Measurements from ENCODE around the gene INSR. TPM values are rescaled to one million over a fixed set of nuclear protein-coding genes. Genes with fewer than 3 reads are reported as not detected.

The INSR gene
- total and polyA plus RNA-seq, 2 donors (not counting 3 experiments of a cell fraction or from before 2014, with no cell fraction given): 4.9 to 19.5 TPM

DNA sequence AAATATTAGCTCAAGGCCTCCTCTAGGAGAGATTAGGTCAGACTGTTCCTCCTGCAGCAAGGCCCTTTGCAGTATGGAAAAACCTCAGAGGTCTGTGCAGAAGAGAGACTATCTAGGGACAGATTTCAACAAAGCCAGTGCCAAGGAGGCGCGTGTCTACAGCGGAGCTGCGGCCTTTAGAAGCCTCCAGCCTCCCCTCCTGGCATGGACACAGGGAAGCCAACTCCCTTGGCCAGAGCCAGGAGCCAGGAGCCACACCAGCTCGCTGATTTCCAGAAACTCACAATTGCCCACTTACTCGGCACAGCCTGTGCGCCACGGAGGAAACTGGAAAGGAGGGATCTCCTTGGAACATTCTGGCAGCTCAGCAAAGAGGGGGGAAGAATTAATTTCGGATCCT is 63.4 kb downstream of the INSR start:
- H2AFZ ChIP-seq (ENCODE audit: low read depth, low read length): no peak overlapping the region
- no peaks in the 10 kb centered on the region for H3K79me2 ChIP-seq (ENCODE audit: control insufficient read depth, insufficient read depth, low read length)
- H3K9ac ChIP-seq (replicated peaks; ENCODE audit: extremely low read depth, insufficient read depth, low read length): no peak overlapping the region
- H3K9me1 ChIP-seq (replicated peaks; ENCODE audit: control insufficient read depth, extremely low read depth, insufficient read depth, low read length): no peaks in the 10 kb centered on the region
- dilution Hi-C loops (cut with MboI; ENCODE audit: extremely low pct_ligation_motif_present, low sequenced_read_pairs): no loop called here
- H4K20me1 ChIP-seq (replicated peaks; ENCODE audit: control insufficient read depth, extremely low read depth, insufficient read depth, low read length): no peaks in the 10 kb centered on the region
- no peak for FAIRE-seq
- no TSS peak for BruUV-seq (replicated peaks)
- no peak overlapping the region for H3K4me3 ChIP-seq (replicated peaks in 1 of 3; ENCODE audit: insufficient read depth in 1 of 3, low read depth in 1 of 3, low read length in 3 of 3)
- no peaks in the 10 kb centered on the region for H3K9me3 ChIP-seq (replicated peaks; ENCODE audit: control insufficient read depth, insufficient read depth, low read length)
- H3K36me3 ChIP-seq (ENCODE audit: control insufficient read depth in 2 of 2, extremely low read depth in 1 of 2, insufficient read depth in 2 of 2, low read length in 2 of 2): no peaks in the 10 kb centered on the region
- no peak for TF ChIP-seq MYC (IDR thresholded peaks at IDR 0.05; ENCODE audit: low read depth, low read length)
- no peak for TF ChIP-seq EZH2 (IDR thresholded peaks at IDR 0.05; ENCODE audit: borderline replicate concordance, low read depth, low read length, severe bottlenecking)
- TF ChIP-seq FOS (IDR thresholded peaks at IDR 0.05; ENCODE audit: borderline replicate concordance, insufficient read depth, low read length): no peak
- no peak for TF ChIP-seq POLR2A (IDR thresholded peaks at IDR 0.05; ENCODE audit: low read depth, low read length)
- no peak for TF ChIP-seq POLR2AphosphoS5 (IDR thresholded peaks at IDR 0.05; ENCODE audit: insufficient read depth, low read depth, low read length)
- TF ChIP-seq, protein P1, sequence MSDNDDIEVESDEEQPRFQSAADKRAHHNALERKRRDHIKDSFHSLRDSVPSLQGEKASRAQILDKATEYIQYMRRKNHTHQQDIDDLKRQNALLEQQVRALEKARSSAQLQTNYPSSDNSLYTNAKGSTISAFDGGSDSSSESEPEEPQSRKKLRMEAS (IDR thresholded peaks at IDR 0.05; ENCODE audit: insufficient read depth, insufficient read length): no peak
- TF ChIP-seq GATA2 (IDR thresholded peaks at IDR 0.05; ENCODE audit: insufficient read depth, insufficient read length, low read depth, low read length): no peak
- TF ChIP-seq, protein P2, sequence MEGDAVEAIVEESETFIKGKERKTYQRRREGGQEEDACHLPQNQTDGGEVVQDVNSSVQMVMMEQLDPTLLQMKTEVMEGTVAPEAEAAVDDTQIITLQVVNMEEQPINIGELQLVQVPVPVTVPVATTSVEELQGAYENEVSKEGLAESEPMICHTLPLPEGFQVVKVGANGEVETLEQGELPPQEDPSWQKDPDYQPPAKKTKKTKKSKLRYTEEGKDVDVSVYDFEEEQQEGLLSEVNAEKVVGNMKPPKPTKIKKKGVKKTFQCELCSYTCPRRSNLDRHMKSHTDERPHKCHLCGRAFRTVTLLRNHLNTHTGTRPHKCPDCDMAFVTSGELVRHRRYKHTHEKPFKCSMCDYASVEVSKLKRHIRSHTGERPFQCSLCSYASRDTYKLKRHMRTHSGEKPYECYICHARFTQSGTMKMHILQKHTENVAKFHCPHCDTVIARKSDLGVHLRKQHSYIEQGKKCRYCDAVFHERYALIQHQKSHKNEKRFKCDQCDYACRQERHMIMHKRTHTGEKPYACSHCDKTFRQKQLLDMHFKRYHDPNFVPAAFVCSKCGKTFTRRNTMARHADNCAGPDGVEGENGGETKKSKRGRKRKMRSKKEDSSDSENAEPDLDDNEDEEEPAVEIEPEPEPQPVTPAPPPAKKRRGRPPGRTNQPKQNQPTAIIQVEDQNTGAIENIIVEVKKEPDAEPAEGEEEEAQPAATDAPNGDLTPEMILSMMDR (IDR thresholded peaks at IDR 0.05; ENCODE audit: extremely low read depth in 1 of 2, insufficient read depth in 1 of 2, low read depth in 1 of 2, low read length in 2 of 2): no peak
- TF ChIP-seq JUN (IDR thresholded peaks at IDR 0.05; ENCODE audit: borderline replicate concordance, insufficient read depth, insufficient read length, low read depth): no peak
- CTCF ChIA-PET: interaction anchor here (1.1 kb wide), 1 partner anchor 9 kb away, joined by 5 read pairs; no protein-coding TSS in a partner anchor
- intact Hi-C loops (cut with micrococcal nuclease): no loop called here
- H3K27me3 ChIP-seq (ENCODE audit: control insufficient read depth in 2 of 2, insufficient read depth in 2 of 2, low read length in 2 of 2): no peaks in the 10 kb centered on the region
- no peak for DNase-seq (ENCODE audit: low read depth, low spot score)
- POLR2A ChIA-PET: no interaction called here
- no peaks in the 10 kb centered on the region for H3K4me1 ChIP-seq (ENCODE audit: control insufficient read depth, extremely low read depth, insufficient read depth, low read length)
- no peak overlapping the region for H3K4me2 ChIP-seq (ENCODE audit: insufficient read depth, low read length)
- H3K27ac ChIP-seq (ENCODE audit: insufficient read depth, low read depth, low read length): no peak overlapping the region

All from endothelial cell of umbilical vein (primary cell).